Fibroblast of skin of back (primary cell): ENCODE measurements around the gene MRPL32.

ENCODE experiments used
- DNase-seq: peaks from one replicate; pipeline ENCODE4 v3.0.0-alpha.2; 2013

MRPL32 gene

GRCh38 chr7:42928754-42929153 is 3.4 kb upstream of the MRPL32 start:
- DNase-seq, result no peak

DNA sequence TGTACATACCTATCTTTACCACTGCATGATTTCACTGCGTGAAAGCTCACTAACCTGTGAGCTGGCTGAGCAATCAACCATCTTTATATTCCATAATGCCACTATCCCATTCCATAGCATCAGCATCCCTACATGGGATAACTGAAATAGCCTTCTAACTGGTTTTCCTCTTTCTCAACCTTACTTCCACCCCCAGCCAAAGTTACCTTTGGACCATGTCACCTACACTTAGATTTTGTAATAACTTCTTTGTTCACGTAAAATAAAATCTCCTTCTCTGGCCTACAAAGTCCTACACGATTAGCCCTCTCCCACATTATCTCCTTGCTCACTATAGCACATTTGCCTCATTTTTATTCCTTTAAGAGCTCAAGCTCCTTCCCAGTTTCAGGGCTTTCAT is 2.7 kb upstream of the MRPL32 start:
- no peak for DNase-seq

GRCh38 chr7:42930889-42931288 is 1.3 kb upstream of the MRPL32 start:
- DNase-seq, result no peak

GRCh38 chr7:42931447-42931833 is 736 bp upstream of the MRPL32 start:
- DNase-seq, result no peak

DNA sequence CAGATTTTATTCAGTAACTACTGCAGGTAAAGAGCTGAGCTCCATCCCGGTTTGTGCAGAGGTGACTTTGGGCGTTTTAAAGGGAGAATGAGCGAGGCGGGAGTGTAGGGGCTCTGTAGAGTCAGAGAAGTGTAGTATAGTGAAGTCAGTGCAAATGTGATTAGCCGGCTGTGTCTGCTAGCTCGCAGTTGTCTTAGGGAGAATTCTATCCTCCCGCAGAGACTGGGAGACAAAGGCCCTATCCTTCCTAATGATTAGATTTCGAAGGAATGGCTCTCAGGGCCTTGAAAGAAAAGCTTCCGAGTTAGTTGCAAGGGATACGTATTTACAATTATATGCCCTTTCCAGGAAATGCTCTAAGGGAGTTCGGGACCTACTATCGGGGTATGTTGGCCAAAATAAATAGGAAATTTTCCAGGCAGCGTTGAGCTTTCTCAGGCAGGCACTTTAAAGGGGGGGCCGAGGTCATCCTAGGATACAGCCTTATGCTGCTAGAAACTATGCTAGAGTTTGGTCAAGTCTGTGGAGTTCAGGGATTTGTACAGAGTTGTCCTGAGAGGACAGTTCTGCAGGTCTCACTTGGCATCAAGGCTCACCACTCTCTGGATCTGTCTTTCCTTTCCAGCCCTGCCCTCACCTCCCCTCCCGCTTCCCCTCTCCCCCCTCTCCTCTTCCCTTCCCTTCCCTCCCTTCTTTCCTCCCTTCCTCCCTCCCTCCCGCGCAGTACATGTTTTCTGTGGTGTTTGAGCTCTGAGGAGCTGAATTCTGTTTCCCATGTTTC is 825 bp downstream of the MRPL32 start:
- peak; percentile 37 for DNase-seq

DNA sequence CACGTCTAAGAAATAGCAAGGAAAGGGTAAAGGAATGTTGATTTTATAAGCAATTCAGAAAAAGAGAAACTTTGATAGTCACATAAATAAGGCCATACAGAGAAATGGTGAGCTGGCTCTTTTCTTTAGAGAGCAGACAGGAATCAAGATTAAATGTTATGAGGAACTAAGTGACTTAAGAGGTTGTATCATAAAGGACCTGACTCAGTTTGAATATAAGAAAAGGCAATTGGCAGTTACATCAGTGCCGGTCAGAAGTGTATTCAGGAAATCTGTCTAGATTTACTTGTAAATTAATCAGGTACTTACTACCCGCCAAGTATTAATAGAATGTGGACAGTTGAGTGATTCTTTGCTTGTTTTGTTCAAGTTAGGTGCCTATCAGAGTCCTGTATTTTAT is 2.1 kb downstream of the MRPL32 start:
- no peak for DNase-seq

DNA sequence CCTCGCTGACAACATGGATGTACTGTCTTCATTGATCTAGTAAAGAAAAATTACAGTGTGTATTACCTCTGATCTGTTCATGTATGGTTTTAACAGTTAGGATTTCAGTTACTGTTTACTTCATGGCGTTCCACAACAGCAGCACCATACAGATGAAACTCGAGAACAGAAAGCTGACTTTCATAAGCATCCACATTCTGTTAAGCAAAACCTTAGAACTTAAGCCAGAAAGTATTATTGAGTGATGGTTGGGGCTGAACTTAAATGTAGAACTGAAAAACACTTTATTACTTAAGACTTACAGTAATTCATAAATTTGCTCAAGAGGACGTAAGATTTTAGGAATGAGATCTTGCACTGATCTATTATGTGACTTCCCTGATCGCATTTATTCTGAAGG is 3.7 kb downstream of the MRPL32 start:
- DNase-seq, result no peak

DNA sequence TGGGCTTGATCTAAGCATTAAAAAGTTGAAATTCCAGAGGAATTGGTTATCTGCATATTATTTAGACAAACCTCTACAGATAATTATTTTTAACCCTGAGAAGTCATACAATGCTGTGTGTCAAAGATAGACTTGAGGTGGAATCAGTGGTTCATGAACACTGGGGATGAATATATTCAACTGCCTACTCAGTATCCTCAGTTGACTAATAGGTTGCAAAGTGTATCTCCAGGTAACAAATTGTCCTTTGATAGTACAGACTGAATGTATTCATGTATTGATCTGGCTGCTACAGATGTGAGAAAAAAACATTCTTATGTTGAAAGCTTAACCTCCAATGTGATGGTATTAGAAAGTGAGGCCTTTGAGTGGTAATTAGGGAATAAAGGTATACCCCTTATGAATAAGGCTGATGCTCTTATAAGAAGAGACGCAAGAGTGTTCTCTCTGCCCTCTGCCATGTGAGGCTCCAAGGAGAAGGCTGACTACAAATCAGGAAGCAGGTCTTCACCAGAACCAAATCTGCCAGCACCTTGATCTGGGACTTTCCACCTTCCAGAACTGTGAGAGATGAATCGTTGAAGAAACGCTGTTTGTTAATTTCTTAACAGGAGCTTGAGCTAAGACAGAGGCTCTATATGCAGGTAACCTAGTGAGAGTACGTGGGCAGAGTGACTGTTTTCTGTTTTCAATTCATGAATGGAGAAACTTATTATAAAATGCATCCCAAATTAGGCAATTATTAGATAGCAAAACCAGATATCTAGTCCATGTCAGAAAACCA is 7.5 kb downstream of the MRPL32 start:
- no peak for DNase-seq

GRCh38 chr7:42940985-42941847 is 9.0 kb downstream of the MRPL32 start:
- DNase-seq, result peak; percentile 75

- DNase-seq, result peak; percentile 26
Observed at GRCh38 chr7:42945821-42946626, 13.8 kb downstream of the MRPL32 start.

DNA sequence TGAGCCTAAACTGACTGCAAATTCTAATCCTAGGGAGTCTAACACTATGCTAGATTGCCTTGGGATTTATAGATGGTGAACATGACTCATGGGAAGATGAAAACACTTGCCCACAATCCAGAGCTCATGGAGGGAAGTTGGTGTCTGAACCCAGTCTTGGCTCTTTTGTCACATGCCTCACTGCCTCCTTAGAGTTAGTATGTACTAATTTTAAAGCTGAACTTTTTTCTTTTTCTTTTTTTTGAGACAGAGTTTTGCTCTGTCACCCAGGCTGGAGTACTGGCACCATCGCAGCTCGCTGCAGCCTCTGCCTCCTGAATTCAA is 14.4 kb downstream of the MRPL32 start:
- DNase-seq, result no peak

GRCh38 chr7:42947521-42947920 is 15.3 kb downstream of the MRPL32 start:
- DNase-seq, result no peak

DNA sequence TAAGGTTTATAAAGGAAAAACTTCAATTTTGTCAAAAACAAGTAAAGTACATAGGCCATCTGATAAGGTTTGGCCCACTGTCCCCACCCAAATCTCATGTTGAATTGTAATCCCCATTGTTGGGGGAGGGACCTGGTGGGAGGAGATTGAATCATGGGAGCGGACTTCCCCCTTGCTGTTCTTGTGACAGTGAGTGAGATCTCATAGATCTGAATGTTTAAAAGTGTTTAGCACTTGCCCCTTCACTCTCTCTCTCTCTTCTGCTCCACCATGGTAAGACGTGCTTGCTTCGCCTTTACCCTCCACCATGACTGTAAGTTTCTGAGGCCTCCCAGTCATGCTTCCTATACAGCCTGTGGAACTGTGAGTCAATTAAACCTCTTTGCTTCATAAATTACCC is 18.2 kb downstream of the MRPL32 start:
- DNase-seq, result no peak

DNA sequence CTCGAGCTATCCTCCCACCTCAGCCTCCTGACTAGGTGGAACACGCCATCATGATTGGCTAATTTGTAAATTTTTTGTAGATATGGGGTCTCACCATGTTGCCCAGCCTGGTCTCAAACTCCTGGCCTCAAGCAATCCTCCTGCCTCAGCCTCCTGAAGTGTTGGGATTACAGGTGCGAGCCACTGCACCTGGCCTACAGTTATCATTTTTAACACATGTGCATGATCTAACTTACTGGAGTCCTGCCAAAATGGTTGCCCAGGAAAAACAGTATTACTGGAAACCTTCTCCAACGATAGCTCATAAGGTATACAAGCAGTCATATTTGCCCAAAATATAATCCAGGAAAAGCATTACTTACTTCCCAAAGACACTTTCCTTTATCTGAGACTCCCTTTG is 20.2 kb downstream of the MRPL32 start:
- no peak for DNase-seq

DNA sequence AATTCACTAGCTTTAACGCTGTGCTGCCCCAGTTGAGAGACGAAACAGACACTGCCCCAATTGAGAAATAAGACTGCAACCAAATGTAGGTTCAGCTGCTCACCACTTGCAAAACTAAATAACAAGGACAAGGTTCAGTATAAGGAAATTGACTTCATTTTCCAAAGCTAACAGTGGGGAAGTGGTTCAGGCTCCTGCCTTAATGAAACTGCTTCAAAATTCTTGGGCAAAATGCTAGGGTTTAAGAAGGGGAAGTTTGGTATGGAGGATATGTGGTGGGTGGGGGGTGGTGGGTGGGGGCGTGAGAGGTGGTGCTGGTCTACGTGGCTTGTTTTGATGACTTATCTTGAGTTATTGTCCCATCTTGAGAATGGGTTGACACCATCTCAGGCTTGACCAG is 21.8 kb downstream of the MRPL32 start:
- DNase-seq, result no peak

DNA sequence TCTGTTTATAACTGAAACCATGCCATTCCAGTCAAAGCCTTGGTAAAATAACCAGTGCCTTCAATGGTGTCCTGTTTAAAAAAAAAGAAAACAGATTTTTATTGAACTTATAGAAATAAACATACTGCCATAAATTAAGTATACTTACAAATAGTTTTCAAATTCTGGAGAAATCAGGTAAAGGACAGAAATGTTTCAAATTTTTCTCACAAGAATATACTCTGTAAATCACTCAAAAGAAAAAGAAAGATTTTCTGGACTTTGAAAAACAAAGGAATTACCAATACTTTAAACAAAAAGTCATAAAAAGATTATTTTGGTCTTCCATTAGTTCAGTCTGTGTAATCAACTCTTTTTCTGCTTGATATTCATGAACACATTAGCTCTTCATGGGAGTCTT is 23.9 kb downstream of the MRPL32 start:
- no peak for DNase-seq

DNA sequence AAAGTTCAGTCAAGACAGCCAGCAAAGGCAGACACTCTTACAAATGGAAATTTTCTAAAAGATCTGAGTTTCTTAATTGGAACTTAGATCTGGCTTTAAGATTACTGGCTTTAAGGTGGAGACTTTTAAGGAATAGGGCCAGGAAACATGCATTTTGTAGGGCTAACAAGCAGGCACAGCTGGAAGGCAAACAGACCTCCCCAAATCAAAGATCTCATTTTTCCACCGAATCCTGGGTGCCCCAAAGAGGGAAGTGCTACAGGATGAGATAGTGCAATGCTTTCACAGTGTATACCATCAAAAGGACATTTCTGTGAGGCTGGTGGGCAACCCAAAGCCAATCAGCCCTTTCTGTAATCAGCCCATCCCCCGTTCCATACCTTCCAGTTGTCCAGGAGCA is 27.4 kb downstream of the MRPL32 start:
- DNase-seq, result no peak

DNA sequence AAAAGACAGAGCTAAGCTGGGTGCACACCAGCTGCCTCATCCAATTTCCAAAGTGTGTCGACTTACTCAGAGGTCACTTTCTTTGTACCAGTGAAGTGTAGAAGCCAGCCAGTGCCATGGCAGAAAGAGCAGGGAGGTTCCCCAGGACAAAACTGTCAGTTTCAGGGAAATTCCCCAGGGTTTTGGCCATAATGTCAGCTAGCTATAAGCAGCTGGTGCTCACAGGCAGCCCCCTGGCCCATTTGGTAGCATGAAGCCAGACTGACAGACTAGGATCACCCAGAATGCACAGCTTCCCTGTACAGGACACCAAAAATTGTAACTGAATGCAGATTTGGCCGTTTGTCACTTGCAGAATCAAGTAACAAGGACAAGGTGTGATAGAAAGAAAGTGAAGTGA is 28.6 kb downstream of the MRPL32 start:
- DNase-seq, result no peak

GRCh38 chr7:42961170-42961569 is 29.0 kb downstream of the MRPL32 start:
- DNase-seq, result no peak

- no peak for DNase-seq
Observed at GRCh38 chr7:42964293-42964692, 32.1 kb downstream of the MRPL32 start.

- no peak for DNase-seq
Observed at GRCh38 chr7:42964849-42965805, 33.0 kb downstream of the MRPL32 start.
